Heart right ventricle (tissue), 16 donors: Measurements from ENCODE around the gene NUDT15. TPM values are rescaled to one million over a fixed set of nuclear protein-coding genes. Genes with fewer than 3 reads are reported as not detected.

Experiments
- ATAC-seq, 8 donors: fragments of 200-7000 bp; cut with Tn5 transposase; one replicate each; pipeline ENCODE4 v1.9.1; 2020; ENCODE audit warnings: mild to moderate bottlenecking in 8 of 8, moderate library complexity in 8 of 8, moderate number of reproducible peaks in 1 of 8
- DNase-seq, 2 donors: peaks; one replicate each; pipeline ENCODE4 v3.0.0-alpha.2; 2020
- H3K27ac ChIP-seq, 10 donors: fragments of 200-600 bp; sonication (generic) in 2 of 10; one replicate each; pipeline versions ENCODE4 v1.5.0 to v1.8.0; 2020 to 2022; ENCODE audit warnings: mild to moderate bottlenecking in 3 of 10
- H3K27me3 ChIP-seq, 7 donors: fragments of 200-600 bp; one replicate each; pipeline ENCODE4 v1.8.0; 2021 to 2022; ENCODE audit warnings: mild to moderate bottlenecking in 2 of 7
- H3K36me3 ChIP-seq, 9 donors: fragments of 200-600 bp; sonication (generic) in 1 of 9; one replicate each; pipeline versions ENCODE4 v1.5.0 to v1.8.0; 2020 to 2022; ENCODE audit warnings: mild to moderate bottlenecking in 2 of 9
- H3K4me1 ChIP-seq, 9 donors: fragments of 200-600 bp; sonication (generic) in 1 of 9; one replicate each; pipeline versions ENCODE4 v1.5.0 to v1.8.0; 2020 to 2022; ENCODE audit warnings: mild to moderate bottlenecking in 4 of 9
- H3K4me3 ChIP-seq, 10 donors: fragments of 200-600 bp; sonication (generic) in 2 of 10; one replicate each; pipeline versions ENCODE4 v1.5.0 to v1.8.0; 2020 to 2022; ENCODE audit warnings: mild to moderate bottlenecking in 7 of 10, moderate library complexity in 2 of 10
- H3K9me3 ChIP-seq, 11 donors: fragments of 200-600 bp in 10 of 11; sonication (generic) in 2 of 11; one replicate each; pipeline versions ENCODE4 v1.5.0 to v1.8.0; 2013 to 2022; ENCODE audit warnings: mild to moderate bottlenecking in 2 of 11, control low read depth in 1 of 11, moderate library complexity in 1 of 11
- WGBS, 2 donors: extraction: QIAGEN DNeasy Blood & Tissue Kit; methylation state at CpG; one replicate each; pipeline ENCODE4 v1.1.7; 2013; ENCODE audit warnings: inconsistent platforms in 1 of 2; 5-methylcytosine and 5-hydroxymethylcytosine counted together
- intact Hi-C, 10 donors: fragments of 100-400 bp; cut with DNase I; formaldehyde crosslinking; loops; one replicate each; pipeline versions ENCODE4 v1.11.1 to v1.14.2; 2022
- long read RNA-seq, 3 donors: library from polyadenylated mRNA; unstranded; transcript quantifications; one replicate each; pipeline ENCODE4 v2.0.0, GENCODE V29; 2020 to 2021
- polyA plus RNA-seq, 2 donors: library from polyadenylated mRNA; stranded (reverse); fragments of 200-250 nt; gene quantifications; one replicate each; pipeline ENCODE4 v1.2.3, GENCODE V29; 2013
- total RNA-seq, 10 donors: library from RNA; stranded (reverse); fragmentation: NEBNext Ultra II Directional in 3 of 10; extraction: Animal tissue kit (Norgen Biotek cat#: 25700) in 3 of 10; gene quantifications; one replicate each; pipeline versions ENCODE4 v1.2.1 to v1.2.4, GENCODE V29; 2021 to 2023
- TF ChIP-seq, protein P1 (sequence below), 9 donors: fragments of 200-600 bp; sonication (generic) in 2 of 9; IDR thresholded peaks; one replicate each; pipeline versions ENCODE4 v1.5.0 to v1.8.0; 2021 to 2022; ENCODE audit warnings: antibody characterized with exemption in 9 of 9, mild to moderate bottlenecking in 5 of 9, moderate library complexity in 1 of 9
- donor health status: Arrhythmogenic right ventricular cardiomyopathy.
- donor health status: ischemic (EF 13 %, LVEDD 7.1; RV severe dilation, severe dysfunction).
- donor health status: healthy with polysubstance abuse.
- donor health status: DM: no; HTN: yes; CAD: no.
- donor health status: DM: no; HTN: no; CAD: no.
- donor health status: ischemic (EF 25% LVEDD 6.9; RV normal size, moderate dysfunction).
- donor health status: ischemic (EF 25% LVEDD 5.7; RV mildly dilated, moderate dysfunction).
- donor health status: healthy.
- donor health status: DM: yes; HTN: yes; CAD: no.
- donor health status: Ischemic cardiomyopathy.
- donor health status: ischemic (EF 35%, LVEDD 5.7; RV mildly dilated, moderate dysfunction).
- donor health status: nonischemic (EF 11% LVEDD 7.7; RV severe dilation, severe dysfunction).
- donor health status: DM: yes; HTN: yes; CAD: no.
- donor health status: PGD.
- donor health status: ischemic (EF 29% LVEDD 5.4; RV normal size, mild dysfunction).
- donor health status: nonischemic (EF 23%, LVEDD 6.1; RV moderate dilation, normal function).

Gene NUDT15
- total RNA-seq: 10 to 100 TPM in 8 of 10 donors, 1 to 10 TPM in 2; 9.6 to 13.7 (median 11.3) TPM
- 10 to 100 TPM in 1 of 2 donors, 1 to 10 TPM in 1; 9.8 to 12.9 TPM for polyA plus RNA-seq
- long read RNA-seq, donor 1, transcript NUDT15-201 (3 exons, 2,098 nt): major isoform, 13 of 14 reads
- long read RNA-seq, donor 1, partial matches to known transcripts: 1 of 14 reads
- long read RNA-seq, donor 1, other reads (novel, unspliced or antisense): 0 of 14 reads
- long read RNA-seq, donor 2, transcript NUDT15-201 (3 exons, 2,098 nt): major isoform, 12 of 14 reads
- long read RNA-seq, donor 2, partial matches to known transcripts: 2 of 14 reads
- long read RNA-seq, donor 2, other reads (novel, unspliced or antisense): 0 of 14 reads
- long read RNA-seq, donor 3, transcript NUDT15-201 (3 exons, 2,098 nt): major isoform, 34 of 36 reads
- long read RNA-seq, donor 3, partial matches to known transcripts: 1 of 36 reads
- long read RNA-seq, donor 3, other reads (novel, unspliced or antisense): 1 of 36 reads

DNA sequence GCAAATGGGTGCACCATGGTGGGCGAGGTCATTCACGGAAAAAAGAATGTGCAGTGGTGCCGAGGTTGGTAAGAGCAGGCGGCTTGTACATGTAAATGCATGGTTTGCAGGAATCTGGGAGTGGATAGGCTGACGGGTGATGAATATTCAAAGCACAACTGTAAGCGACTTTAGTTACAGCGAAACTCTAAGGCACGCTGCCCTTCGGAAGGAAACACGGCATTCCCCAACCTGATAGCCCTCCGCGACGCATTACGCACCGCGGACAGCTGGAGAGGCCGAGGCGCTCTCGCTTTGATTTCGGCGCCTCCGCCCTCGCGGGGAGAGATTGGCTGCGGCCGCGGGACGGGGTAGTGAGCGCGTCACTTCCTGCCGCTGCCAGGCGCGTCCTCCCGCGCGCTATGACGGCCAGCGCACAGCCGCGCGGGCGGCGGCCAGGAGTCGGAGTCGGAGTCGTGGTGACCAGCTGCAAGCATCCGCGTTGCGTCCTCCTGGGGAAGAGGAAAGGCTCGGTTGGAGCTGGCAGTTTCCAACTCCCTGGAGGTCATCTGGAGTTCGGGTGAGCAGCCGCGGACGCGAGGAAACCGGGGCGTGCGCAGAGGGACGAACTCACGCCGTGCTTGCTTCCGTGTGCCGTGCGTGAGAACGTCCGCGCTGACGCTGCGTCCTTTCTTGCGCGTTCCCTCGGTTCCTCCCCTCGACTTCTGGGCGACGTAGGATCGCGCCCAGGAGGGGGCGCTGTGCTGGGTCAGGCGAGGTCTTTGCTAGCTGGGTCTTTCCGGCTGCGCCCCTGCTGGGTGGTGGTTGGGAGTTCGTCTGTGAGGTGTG lies at the start of gene NUDT15:
Gene NUDT15 (plus strand): TSS at position 381 of the 828 bp plus-strand sequence. CDS start 21 bp downstream, at position 402.
- Histone ChIP-seq H3K4me3 (peak within 1 kb of the TSS; percentile 53 to 87 (median 66)), H3K27me3 (no peaks in the 10 kb centered on the region), H3K27ac (peak within 1 kb of the TSS; percentile 91 to 98 (median 96)), H3K9me3 (no peaks in the 10 kb centered on the region), H3K36me3 (peaks cover 0 to 29% (median 15%) of the 10 kb centered on the region in 9 donors), H3K4me1 (peaks cover 4 to 26% (median 14%) of the 10 kb centered on the region in 9 donors)
- peak; percentile 97 to 99 (median 99) for ATAC-seq
- TF ChIP-seq, protein P1, sequence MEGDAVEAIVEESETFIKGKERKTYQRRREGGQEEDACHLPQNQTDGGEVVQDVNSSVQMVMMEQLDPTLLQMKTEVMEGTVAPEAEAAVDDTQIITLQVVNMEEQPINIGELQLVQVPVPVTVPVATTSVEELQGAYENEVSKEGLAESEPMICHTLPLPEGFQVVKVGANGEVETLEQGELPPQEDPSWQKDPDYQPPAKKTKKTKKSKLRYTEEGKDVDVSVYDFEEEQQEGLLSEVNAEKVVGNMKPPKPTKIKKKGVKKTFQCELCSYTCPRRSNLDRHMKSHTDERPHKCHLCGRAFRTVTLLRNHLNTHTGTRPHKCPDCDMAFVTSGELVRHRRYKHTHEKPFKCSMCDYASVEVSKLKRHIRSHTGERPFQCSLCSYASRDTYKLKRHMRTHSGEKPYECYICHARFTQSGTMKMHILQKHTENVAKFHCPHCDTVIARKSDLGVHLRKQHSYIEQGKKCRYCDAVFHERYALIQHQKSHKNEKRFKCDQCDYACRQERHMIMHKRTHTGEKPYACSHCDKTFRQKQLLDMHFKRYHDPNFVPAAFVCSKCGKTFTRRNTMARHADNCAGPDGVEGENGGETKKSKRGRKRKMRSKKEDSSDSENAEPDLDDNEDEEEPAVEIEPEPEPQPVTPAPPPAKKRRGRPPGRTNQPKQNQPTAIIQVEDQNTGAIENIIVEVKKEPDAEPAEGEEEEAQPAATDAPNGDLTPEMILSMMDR (IDR thresholded peaks at IDR 0.05): peak; percentile 86 to 99 (median 97)
- 0% methylated on average over 81 to 82 of the region's 82 CpGs for WGBS, 2 donors
- DNase-seq: peak; percentile 92 to 94
- intact Hi-C loops: loop anchor here in 1 of 10 donors (5.0 to 10.0 kb wide), 4 partner anchors 60 to 730 kb away; partner anchors contain the start of genes MED4 and RB1

DNA sequence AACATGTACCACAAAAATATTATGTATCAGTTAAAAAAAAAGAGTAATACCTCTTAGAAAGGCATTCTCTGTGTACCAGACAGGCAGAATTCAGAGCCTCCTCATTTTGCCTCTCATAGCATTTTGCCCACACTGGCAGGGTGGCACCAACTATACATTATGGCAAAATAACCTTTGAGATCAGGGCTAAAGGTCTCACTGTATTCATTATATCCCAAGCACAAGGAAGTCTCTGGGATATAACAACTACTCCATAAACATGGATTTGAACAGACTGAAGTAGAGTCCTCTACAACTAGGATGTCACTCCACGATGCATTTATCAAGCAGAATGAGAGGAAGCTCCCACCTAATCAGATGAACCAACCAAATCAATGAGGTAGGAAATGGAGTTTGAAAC lies 47.1 kb upstream of the NUDT15 start:
- no peak for ATAC-seq
- Histone ChIP-seq H3K9me3 (no peaks in the 10 kb centered on the region), H3K4me1 (peaks cover 0 to 12% (median 4%) of the 10 kb centered on the region in 9 donors), H3K36me3 (peaks cover 0 to 96% (median 19%) of the 10 kb centered on the region in 9 donors), H3K4me3 (no peak overlapping the region), H3K27ac (no peak overlapping the region), H3K27me3 (no peaks in the 10 kb centered on the region)
- DNase-seq: no peak
- 31 to 91% methylated on average over 1 of the region's 1 CpG for WGBS, 2 donors
- intact Hi-C loops: no loop called here
- TF ChIP-seq, protein P1 (IDR thresholded peaks at IDR 0.05): no peak

DNA sequence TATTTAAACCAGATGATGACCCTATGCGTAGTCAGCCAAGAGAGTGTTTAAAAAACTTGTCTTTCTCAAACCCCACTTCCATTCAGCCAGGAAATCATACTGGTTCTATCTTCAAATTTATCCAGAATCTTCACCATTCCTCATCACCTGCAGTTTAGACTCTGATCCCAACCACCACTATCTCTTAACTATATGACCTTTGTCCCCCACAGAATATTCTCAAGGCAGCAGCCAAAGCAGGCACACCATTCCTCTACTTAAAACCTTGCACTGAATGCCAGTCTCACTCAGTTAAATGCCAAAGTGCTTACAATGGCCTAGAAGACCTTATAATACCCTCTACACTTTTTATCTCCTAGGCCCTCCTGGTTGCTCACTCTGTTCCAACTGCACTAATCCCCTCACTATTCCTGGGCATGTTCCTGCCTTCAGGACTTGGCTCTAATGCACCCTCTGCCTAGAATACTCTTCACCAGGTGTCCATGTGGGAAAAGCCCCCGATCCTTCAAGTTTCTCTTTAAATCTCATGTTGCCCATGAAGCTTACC lies 46.5 kb upstream of the NUDT15 start:
- no peaks in the 10 kb centered on the region for H3K9me3 ChIP-seq
- intact Hi-C loops: no loop called here
- no peak overlapping the region for H3K27ac ChIP-seq
- TF ChIP-seq, protein P1 (IDR thresholded peaks at IDR 0.05): no peak
- peak in 6 of 8 donors; percentile 30 to 88 (median 70) for ATAC-seq
- no peak for DNase-seq
- no peaks in the 10 kb centered on the region for H3K27me3 ChIP-seq
- no peak overlapping the region for H3K4me3 ChIP-seq
- H3K36me3 ChIP-seq: peaks cover 0 to 96% (median 18%) of the 10 kb centered on the region in 9 donors
- 94 to 95% methylated on average over 2 of the region's 2 CpGs for WGBS, 2 donors
- H3K4me1 ChIP-seq: peaks cover 0 to 12% (median 4%) of the 10 kb centered on the region in 9 donors

DNA sequence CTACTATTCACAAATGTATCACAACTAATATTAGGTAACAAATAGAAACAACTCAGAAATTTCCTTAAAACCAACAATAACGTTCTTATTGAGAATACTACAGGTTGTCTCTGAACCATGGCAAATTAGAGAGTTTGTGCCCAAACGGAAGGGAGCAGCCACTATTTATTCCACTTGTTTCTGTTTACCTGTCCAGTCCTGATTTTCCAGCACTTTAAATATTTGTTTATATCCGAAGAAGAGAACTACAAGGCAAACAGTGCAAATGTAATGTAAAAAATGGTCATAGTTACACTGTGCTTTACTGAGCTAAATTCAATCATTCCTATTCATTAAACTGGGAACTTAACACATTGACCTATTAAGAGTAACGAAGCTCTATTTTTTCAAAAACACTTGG lies 45.7 kb upstream of the NUDT15 start:
- Histone ChIP-seq H3K9me3 (no peaks in the 10 kb centered on the region), H3K36me3 (peaks cover 0 to 94% (median 18%) of the 10 kb centered on the region in 9 donors), H3K4me1 (peaks cover 0 to 12% (median 5%) of the 10 kb centered on the region in 9 donors), H3K27ac (no peak overlapping the region), H3K27me3 (no peaks in the 10 kb centered on the region), H3K4me3 (no peak overlapping the region)
- WGBS, 2 donors: 93% methylated on average over 4 of the region's 4 CpGs
- ATAC-seq (no peak), DNase-seq (no peak)
- TF ChIP-seq, protein P1 (IDR thresholded peaks at IDR 0.05): no peak
- intact Hi-C loops: no loop called here
